ENCODE results near the gene HLA-A. TPM values are rescaled to one million over a fixed set of nuclear protein-coding genes. Genes with fewer than 3 reads are reported as not detected.

The HLA-A gene
- total RNA-seq, 6 experiments from 2014 or later = 107 to 561 (median 406) TPM

- Histone ChIP-seq H3K36me3 (no peaks in the 10 kb centered on the region), H3K9me3 (no peaks in the 10 kb centered on the region), H3K4me3 (peak overlapping the region in 1 of 3 donors; percentile 58), H3K27ac (no peak overlapping the region), H3K4me1 (peaks cover 0 to 12% (median 5%) of the 10 kb centered on the region in 4 donors), H3K27me3 (no peaks in the 10 kb centered on the region)
- DNase-seq (no peak), ATAC-seq (peak in 1 of 4 donors; percentile 6)
- intact Hi-C loops (cut with DNase I) = no loop called here
- TF ChIP-seq POLR2A (IDR thresholded peaks at IDR 0.05) = no peak
- TF ChIP-seq CTCF (IDR thresholded peaks at IDR 0.05) = no peak
- WGBS (ENCODE audit: insufficient coverage, low coverage, low lambda C conversion rate, missing lambda C conversion rate) = 33% methylated on average over 7 of the region's 17 CpGs
These were observed 32.7 kb downstream of the HLA-A start for GRCh38 chr6:29974901-29975560.

GRCh38 chr6:29975561-29975907 lies 33.2 kb downstream of the HLA-A start:
- Histone ChIP-seq H3K27me3 (no peaks in the 10 kb centered on the region), H3K4me1 (peaks cover 0 to 12% (median 5%) of the 10 kb centered on the region in 4 donors), H3K36me3 (no peaks in the 10 kb centered on the region), H3K4me3 (peak overlapping the region in 2 of 3 donors; percentile 58 to 61), H3K27ac (no peak overlapping the region), H3K9me3 (no peaks in the 10 kb centered on the region)
- 33% methylated on average over 18 of the region's 25 CpGs for WGBS (ENCODE audit: insufficient coverage, low coverage, low lambda C conversion rate, missing lambda C conversion rate)
- TF ChIP-seq CTCF (IDR thresholded peaks at IDR 0.05) (no peak), POLR2A (IDR thresholded peaks at IDR 0.05) (no peak)
- DNase-seq = no peak
- intact Hi-C loops (cut with DNase I) = no loop called here
- no peak for ATAC-seq

- Histone ChIP-seq H3K27me3 (no peaks in the 10 kb centered on the region), H3K4me1 (peaks cover 0 to 12% (median 5%) of the 10 kb centered on the region in 4 donors), H3K36me3 (no peaks in the 10 kb centered on the region), H3K9me3 (no peaks in the 10 kb centered on the region), H3K27ac (peak overlapping the region; percentile 84 to 98 (median 91)), H3K4me3 (peak overlapping the region; percentile 49 to 61 (median 58))
- ATAC-seq (no peak), DNase-seq (no peak)
- intact Hi-C loops (cut with DNase I) = no loop called here
- WGBS (ENCODE audit: insufficient coverage, low coverage, low lambda C conversion rate, missing lambda C conversion rate) = 13% methylated on average over 8 of the region's 8 CpGs
- TF ChIP-seq CTCF (IDR thresholded peaks at IDR 0.05) (no peak), POLR2A (IDR thresholded peaks at IDR 0.05) (no peak)
These were observed 33.9 kb downstream of the HLA-A start for GRCh38 chr6:29976253-29976587.

GRCh38 chr6:29976588-29977424 lies 34.5 kb downstream of the HLA-A start:
- under 1% methylated on average over 40 of the region's 66 CpGs for WGBS (ENCODE audit: insufficient coverage, low coverage, low lambda C conversion rate, missing lambda C conversion rate)
- Histone ChIP-seq H3K36me3 (no peaks in the 10 kb centered on the region), H3K27ac (peak overlapping the region; percentile 84 to 98 (median 91)), H3K27me3 (no peaks in the 10 kb centered on the region), H3K4me1 (peaks cover 0 to 12% (median 5%) of the 10 kb centered on the region in 4 donors), H3K4me3 (peak overlapping the region; percentile 49 to 61 (median 58)), H3K9me3 (no peaks in the 10 kb centered on the region)
- DNase-seq (peak; percentile 83 to 92 (median 89)), ATAC-seq (peak; percentile 95 to 96 (median 95))
- peak; percentile 6 to 33 (median 20) for TF ChIP-seq CTCF (IDR thresholded peaks at IDR 0.05)
- peak; percentile 55 for TF ChIP-seq POLR2A (IDR thresholded peaks at IDR 0.05)
- intact Hi-C loops (cut with DNase I) = no loop called here

Measured in right lobe of liver (tissue), 6 donors.